Esophagus squamous epithelium (tissue), 4 donors: Measurements from ENCODE around the gene KCTD7.

ENCODE experiments used
- CTCF ChIP-seq, 6 experiments: fragments of 450-650 bp in 4 of 6; fragments of 200-600 bp in 2 of 6; sonication (generic) in 2 of 6; IDR thresholded peaks; one replicate each; pipeline ENCODE4 v1.5.1; 2016 to 2019; ENCODE audit warnings: antibody characterized with exemption in 6 of 6, mild to moderate bottlenecking in 4 of 6, moderate library complexity in 4 of 6
- POLR2A ChIP-seq, 4 donors: fragments of 450-650 bp; IDR thresholded peaks; one replicate each; pipeline ENCODE4 v1.6.1; 2017; ENCODE audit warnings: antibody characterized with exemption in 4 of 4, mild to moderate bottlenecking in 4 of 4, moderate library complexity in 3 of 4

- TF ChIP-seq POLR2A (IDR thresholded peaks at IDR 0.05) (no peak), CTCF (IDR thresholded peaks at IDR 0.05) (no peak)
These were observed 29.1 kb downstream of the KCTD7 start for GRCh38 chr7:66657798-66658197.
